SK-N-SH (cell line): ENCODE data around the gene FAM219A. TPM values are rescaled to one million over a fixed set of nuclear protein-coding genes. Genes with fewer than 3 reads are reported as not detected.
A peak's percentile ranks its signal among the peaks of the same experiment; 100 is the strongest.

Experiments used
- CTCF ChIA-PET: fragments of 300-600, 350-600 bp; formaldehyde crosslinking; extraction: SDS; loops from one replicate; lab custom pipeline; 2021; lab: Yijun Ruan, JAX
- POLR2A ChIA-PET: fragments of 350-600 bp; sonication (Branson Sonifier 250); formaldehyde crosslinking; extraction: SDS; loops from one replicate; lab custom pipeline; 2020; ENCODE audit warnings: antibody characterized with exemption, inconsistent platforms; lab: Yijun Ruan, JAX
- DNase-seq: peaks from one replicate; pipeline ENCODE4 v3.0.0; 2012
- H2AFZ ChIP-seq: fragments of 200-600 bp; sonication (generic); 2 replicates; pipeline ENCODE4 v1.8.1; 2016; ENCODE audit warnings: antibody characterized with exemption, mild to moderate bottlenecking, low read depth
- H3F3A ChIP-seq: fragments of 200-600 bp; sonication (generic); replicated peaks from 2 replicates; pipeline ENCODE3; 2016; ENCODE audit warnings: antibody characterized with exemption, mild to moderate bottlenecking; ENCODE audit not compliant: insufficient read depth
- H3K27ac ChIP-seq, 2 experiments: fragments of 200-500 bp in 1 of 2; fragments of 200-600 bp in 1 of 2; sonication (Bioruptor generic) in 1 of 2; sonication (generic), shearing (Covaris generic) in 1 of 2; 2 replicates each; pipeline versions ENCODE4 v1.5.1 to v1.6.1; 2014 to 2016; ENCODE audit warnings: low read depth in 2 of 2, inconsistent platforms in 1 of 2, low read length in 1 of 2, mild to moderate bottlenecking in 1 of 2, mixed read lengths in 1 of 2
- H3K27me3 ChIP-seq: fragments of 200-600 bp; sonication (generic), shearing (Covaris generic); 2 replicates; pipeline ENCODE4 v1.6.1; 2016; ENCODE audit warnings: mixed run types; ENCODE audit not compliant: insufficient read depth
- H3K36me3 ChIP-seq, 2 experiments: fragments of 200-500 bp in 1 of 2; fragments of 200-600 bp in 1 of 2; sonication (Bioruptor generic) in 1 of 2; sonication (generic) in 1 of 2; replicated peaks in 1 of 2; 2 replicates each; pipeline versions ENCODE3 to v1.5.1; 2014 to 2016; ENCODE audit warnings: low read length in 1 of 2, mild to moderate bottlenecking in 1 of 2; ENCODE audit not compliant: insufficient read depth in 2 of 2, control insufficient read depth in 1 of 2
- H3K4me1 ChIP-seq, 2 experiments: fragments of 200-500 bp in 1 of 2; fragments of 200-600 bp in 1 of 2; sonication (Bioruptor generic) in 1 of 2; sonication (generic), shearing (Covaris generic) in 1 of 2; 2 replicates each; pipeline versions ENCODE4 v1.5.1 to v1.6.1; 2014 to 2016; ENCODE audit warnings: low read depth in 1 of 2, low read length in 1 of 2, mixed run types in 1 of 2; ENCODE audit not compliant: insufficient read depth in 2 of 2, control insufficient read depth in 1 of 2
- H3K4me2 ChIP-seq: fragments of 200-600 bp; sonication (generic), shearing (Covaris generic); 2 replicates; pipeline ENCODE4 v1.6.1; 2017; ENCODE audit warnings: mixed run types
- H3K4me3 ChIP-seq, 2 experiments: fragments of 200-500 bp in 1 of 2; fragments of 200-600 bp in 1 of 2; sonication (Bioruptor generic) in 1 of 2; sonication (generic), shearing (Covaris generic) in 1 of 2; 2 replicates each; pipeline versions ENCODE4 v1.5.1 to v1.8.1; 2014 to 2016; ENCODE audit warnings: low read depth in 2 of 2, inconsistent platforms in 1 of 2, low read length in 1 of 2, mild to moderate bottlenecking in 1 of 2, mixed read lengths in 1 of 2, moderate library complexity in 1 of 2
- H3K79me2 ChIP-seq: fragments of 200-600 bp; sonication (generic); 2 replicates; pipeline ENCODE4 v1.8.1; 2017; ENCODE audit warnings: mild to moderate bottlenecking; ENCODE audit not compliant: insufficient read depth
- H3K9ac ChIP-seq: fragments of 200-600 bp; sonication (generic); 2 replicates; pipeline ENCODE4 v1.6.1; 2017; ENCODE audit warnings: mixed run types
- H3K9me2 ChIP-seq: fragments of 200-600 bp; sonication (generic); 2 replicates; pipeline ENCODE4 v1.6.1; 2017; ENCODE audit warnings: mixed run types
- H3K9me3 ChIP-seq: fragments of 200-600 bp; sonication (generic); 2 replicates; pipeline ENCODE4 v1.6.1; 2017; ENCODE audit warnings: mixed run types, mild to moderate bottlenecking, moderate library complexity
- H4K20me1 ChIP-seq: fragments of 200-600 bp; sonication (generic); 2 replicates; pipeline ENCODE4 v1.6.1; 2017; ENCODE audit warnings: mild to moderate bottlenecking, mixed run types; ENCODE audit not compliant: insufficient read depth
- CTCF ChIP-seq: fragments of 200-600 bp; sonication (generic); IDR thresholded peaks from 2 replicates; pipeline ENCODE4 v1.6.1; 2017; ENCODE audit warnings: antibody characterized with exemption, mild to moderate bottlenecking, moderate library complexity
- EP300 ChIP-seq, 2 experiments: IDR thresholded peaks; 2 replicates each; pipeline versions ENCODE4 v1.4.0 to v1.6.1; 2012; ENCODE audit warnings: borderline replicate concordance in 1 of 2, low read depth in 1 of 2, low read length in 1 of 2
- GABPA ChIP-seq: IDR thresholded peaks from 2 replicates; pipeline ENCODE4 v1.4.0; 2012; ENCODE audit warnings: low read depth, mild to moderate bottlenecking
- IRF3 ChIP-seq: fragments of 150-350 bp; IDR thresholded peaks from 2 replicates; pipeline ENCODE4 v1.6.1; 2016; ENCODE audit warnings: mild to moderate bottlenecking, low read depth, low read length
- NRF1 ChIP-seq: IDR thresholded peaks from 2 replicates; pipeline ENCODE4 v1.6.1; 2012; ENCODE audit warnings: low read depth, mild to moderate bottlenecking, low read length
- PBX3 ChIP-seq: IDR thresholded peaks from 2 replicates; pipeline ENCODE4; 2012
- RAD21 ChIP-seq: IDR thresholded peaks from 2 replicates; pipeline ENCODE4 v1.6.1; 2012; ENCODE audit warnings: mild to moderate bottlenecking, low read length
- RCOR1 ChIP-seq: fragments of 150-350 bp; IDR thresholded peaks from 2 replicates; pipeline ENCODE4 v1.6.1; 2017; ENCODE audit warnings: antibody characterized with exemption, low read length
- REST ChIP-seq: IDR thresholded peaks from 2 replicates; pipeline ENCODE4 v1.6.1; 2012; ENCODE audit warnings: mild to moderate bottlenecking, low read depth, low read length, moderate library complexity
- RXRA ChIP-seq: IDR thresholded peaks from 2 replicates; pipeline ENCODE4 v1.4.0; 2012; ENCODE audit warnings: low read depth, mild to moderate bottlenecking, borderline replicate concordance
- SIN3A ChIP-seq: IDR thresholded peaks from 2 replicates; pipeline ENCODE4 v1.6.1; 2012; ENCODE audit warnings: low read depth, mild to moderate bottlenecking, low read length, moderate library complexity, borderline replicate concordance
- TAF1 ChIP-seq: IDR thresholded peaks from 2 replicates; pipeline ENCODE4 v1.6.1; 2012; ENCODE audit warnings: low read depth, mild to moderate bottlenecking, low read length, moderate library complexity, borderline replicate concordance
- TCF12 ChIP-seq: IDR thresholded peaks from 2 replicates; pipeline ENCODE4 v1.4.0; 2012
- YY1 ChIP-seq: IDR thresholded peaks from 2 replicates; pipeline ENCODE4 v1.4.0; 2012; ENCODE audit warnings: low read depth, mild to moderate bottlenecking
- WGBS: methylation state at CpG from one replicate; pipeline ENCODE4 v1.1.6; 2017; ENCODE audit warnings: low lambda C conversion rate; 5-methylcytosine and 5-hydroxymethylcytosine counted together
- polyA plus RNA-seq, 3 experiments: library from polyadenylated mRNA; depleted of rRNA; stranded (reverse); fragments of >200 nt; gene quantifications; 2 replicates each; pipeline ENCODE4 v1.2.3, GENCODE V29; 2012

The FAM219A gene
- polyA plus RNA-seq, 1 of the 3 experiments (the other 2 are of a cell fraction) = 15.7 TPM

- Histone ChIP-seq H3K36me3 (no peaks in the 10 kb centered on the region), H3K9me3 (no peaks in the 10 kb centered on the region), H3K79me2 (no peaks in the 10 kb centered on the region), H3K27ac (no peak overlapping the region), H3K4me2 (no peak overlapping the region), H2AFZ (no peak overlapping the region), H3K9ac (no peak overlapping the region), H3K27me3 (peaks cover 6% of the 10 kb centered on the region; the same call in 1 of the 2 replicates)
- DNase-seq = no peak
- CTCF ChIA-PET = interaction anchor here (1.7 to 2.2 kb wide), 2 partner anchors 18 to 71 kb away, joined by 5 to 9 read pairs; no protein-coding TSS in a partner anchor
- WGBS = 56% methylated on average over 3 of the region's 3 CpGs
- TF ChIP-seq SIN3A = no peak
- no peak for TF ChIP-seq RAD21
- no peak for TF ChIP-seq GABPA
- TF ChIP-seq YY1 = no peak
- no peak for TF ChIP-seq CTCF
- no peak for TF ChIP-seq RXRA
- no peak for TF ChIP-seq NRF1
- TF ChIP-seq REST = no peak
- no peak for TF ChIP-seq RCOR1
- TF ChIP-seq PBX3 = no peak
- TF ChIP-seq, all 33 proteins: peak for 0
- Histone ChIP-seq H3F3A (no peaks in the 10 kb centered on the region), H3K4me1 (no peaks in the 10 kb centered on the region), H3K4me3 (no peak overlapping the region), H4K20me1 (no peaks in the 10 kb centered on the region), H3K9me2 (no peaks in the 10 kb centered on the region)
- POLR2A ChIA-PET = no interaction called here
Measured at GRCh38 chr9:34475097-34475496, 16.7 kb upstream of the FAM219A start.

GRCh38 chr9:34465468-34465867 is 7.1 kb upstream of the FAM219A start:
- H3K27ac ChIP-seq = no peak overlapping the region
- H3F3A ChIP-seq = peaks cover 15% of the 10 kb centered on the region
- no peaks in the 10 kb centered on the region; the same call in 1 of the 2 replicates for H4K20me1 ChIP-seq
- no peaks in the 10 kb centered on the region for H3K79me2 ChIP-seq
- H3K4me3 ChIP-seq = no peak overlapping the region
- no peaks in the 10 kb centered on the region for H3K9me3 ChIP-seq
- H3K4me1 ChIP-seq = peaks cover 7 to 19% of the 10 kb centered on the region in 2 experiments; a peak in 3 of 4 replicates
- ChIA-PET POLR2A (no interaction called here), CTCF (interaction anchor here (1.2 to 4.0 kb wide), 6 partner anchors 8 to 169 kb away, joined by 3 to 19 read pairs (median 5); no protein-coding TSS in a partner anchor)
- no peak overlapping the region for H3K4me2 ChIP-seq
- H3K9me2 ChIP-seq = no peaks in the 10 kb centered on the region
- no peak for DNase-seq
- no peaks in the 10 kb centered on the region for H3K27me3 ChIP-seq
- no peaks in the 10 kb centered on the region for H3K36me3 ChIP-seq
- TF ChIP-seq TAF1 = no peak
- no peak for TF ChIP-seq IRF3
- TF ChIP-seq TCF12 = 0 out of 2 replicates have a peak, but pooled peaks have one; percentile 13
- TF ChIP-seq EP300 (IDR thresholded peaks at IDR 0.05; ENCODE audit: borderline replicate concordance in 1 of 2, low read depth in 1 of 2, low read length in 1 of 2) = 0 out of 4 replicates have a peak, but pooled peaks of 1 of the 2 experiments have one; percentile 2
- H2AFZ ChIP-seq = no peak overlapping the region
- H3K9ac ChIP-seq = no peak overlapping the region
- no CpG with 5 or more reads among the region's 1 CpG for WGBS
